DND-41 (cell line): ENCODE results near the gene GUCA2A.

ENCODE experiments used
- ATAC-seq: fragments of 200-7000 bp; cut with Tn5 transposase; 3 replicates; pipeline ENCODE4 v1.9.1; 2021; ENCODE audit warnings: low read depth; ENCODE audit not compliant: insufficient read depth
- DNase-seq: peaks from one replicate; pipeline ENCODE4 v3.0.0-alpha.2; 2020
- H2AFZ ChIP-seq: 2 replicates; pipeline ENCODE4 v1.6.0; 2012; ENCODE audit warnings: low read depth, low read length
- H3K27ac ChIP-seq: 2 replicates; pipeline ENCODE4 v1.5.1; 2012; ENCODE audit warnings: low read length, inconsistent platforms
- H3K27me3 ChIP-seq: fragments of 200-600 bp; sonication (generic); 2 replicates; pipeline ENCODE4 v1.6.0; 2012; ENCODE audit warnings: low read length, mild to moderate bottlenecking, inconsistent platforms; ENCODE audit not compliant: insufficient read depth, poor library complexity
- H3K36me3 ChIP-seq: 2 replicates; pipeline ENCODE4 v1.5.1; 2012; ENCODE audit warnings: low read length, inconsistent platforms; ENCODE audit not compliant: insufficient read depth
- H3K4me1 ChIP-seq: 2 replicates; pipeline ENCODE4 v1.5.1; 2012; ENCODE audit warnings: mild to moderate bottlenecking, low read length; ENCODE audit not compliant: insufficient read depth
- H3K4me2 ChIP-seq: 2 replicates; pipeline ENCODE4 v1.6.0; 2012; ENCODE audit warnings: mild to moderate bottlenecking, moderate library complexity, low read length, inconsistent platforms; ENCODE audit not compliant: insufficient read depth
- H3K4me3 ChIP-seq, 2 experiments: fragments of 200-600 bp in 1 of 2; shearing (Covaris generic) in 1 of 2; 2 replicates each; pipeline ENCODE4 v1.5.1; 2012 to 2016; ENCODE audit warnings: inconsistent platforms in 2 of 2, low read length in 2 of 2, mild to moderate bottlenecking in 2 of 2, low read depth in 1 of 2, moderate library complexity in 1 of 2
- H3K79me2 ChIP-seq: 2 replicates; pipeline ENCODE4 v1.6.0; 2012; ENCODE audit warnings: low read length, inconsistent platforms; ENCODE audit not compliant: insufficient read depth
- H3K9ac ChIP-seq: 2 replicates; pipeline ENCODE4 v1.6.0; 2012; ENCODE audit warnings: low read depth, mild to moderate bottlenecking, inconsistent platforms, low read length, moderate library complexity
- H3K9me3 ChIP-seq: 2 replicates; pipeline ENCODE4 v1.5.1; 2012; ENCODE audit warnings: low read length, moderate library complexity, mild to moderate bottlenecking, inconsistent platforms; ENCODE audit not compliant: insufficient read depth, severe bottlenecking
- H4K20me1 ChIP-seq: 2 replicates; pipeline ENCODE4 v1.6.0; 2012; ENCODE audit warnings: low read length; ENCODE audit not compliant: insufficient read depth
- CTCF ChIP-seq: IDR thresholded peaks from 2 replicates; pipeline ENCODE4 v1.5.1; 2012; ENCODE audit warnings: borderline replicate concordance, low read length, moderate library complexity, mild to moderate bottlenecking; ENCODE audit not compliant: poor library complexity, severe bottlenecking; ENCODE audit errors: extremely low read depth
- EZH2 ChIP-seq: IDR thresholded peaks from 3 replicates; pipeline ENCODE4 v1.6.1; 2012; ENCODE audit warnings: borderline replicate concordance, low read depth, mild to moderate bottlenecking, moderate library complexity, low read length, inconsistent platforms; ENCODE audit not compliant: severe bottlenecking

Gene GUCA2A

GRCh38 chr1:42163114-42163513 is 1.4 kb downstream of the GUCA2A start:
- H3K9ac ChIP-seq, result no peak overlapping the region
- H3K4me2 ChIP-seq, result no peak overlapping the region
- no peak overlapping the region for H3K4me3 ChIP-seq
- H2AFZ ChIP-seq, result no peak overlapping the region
- TF ChIP-seq CTCF (no peak), EZH2 (no peak)
- H3K27ac ChIP-seq, result no peak overlapping the region
- H3K79me2 ChIP-seq, result no peaks in the 10 kb centered on the region
- H3K4me1 ChIP-seq, result peaks cover 1% of the 10 kb centered on the region
- no peaks in the 10 kb centered on the region; the same call in 1 of the 2 replicates for H4K20me1 ChIP-seq
- DNase-seq (no peak), ATAC-seq (no peak)
- no peaks in the 10 kb centered on the region for H3K27me3 ChIP-seq
- H3K36me3 ChIP-seq, result no peaks in the 10 kb centered on the region
- peaks cover 10% of the 10 kb centered on the region for H3K9me3 ChIP-seq

DNA sequence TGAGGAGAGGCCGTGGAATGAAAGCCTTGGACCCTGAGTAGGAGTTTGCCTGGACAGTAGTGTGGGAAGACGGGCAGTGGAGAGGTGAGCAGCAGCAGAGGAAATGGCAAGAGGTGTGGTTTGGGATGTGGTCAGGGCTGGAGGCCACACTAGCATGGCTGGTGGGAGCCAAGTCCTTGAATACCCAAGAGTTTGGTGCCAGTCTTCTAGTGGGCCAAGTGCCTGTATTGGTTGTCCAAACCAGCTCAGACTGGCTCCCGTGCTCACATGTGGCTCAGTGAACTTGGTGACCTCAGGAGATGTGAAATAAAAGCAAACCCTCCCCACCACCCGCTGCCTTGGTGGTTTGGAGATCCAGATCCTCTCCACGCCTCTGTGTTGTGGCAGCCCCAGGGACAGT is 2.4 kb downstream of the GUCA2A start:
- no peak for DNase-seq
- H3K9ac ChIP-seq, result no peak overlapping the region
- TF ChIP-seq CTCF, result no peak
- TF ChIP-seq EZH2, result no peak
- H3K36me3 ChIP-seq, result no peaks in the 10 kb centered on the region
- no peak overlapping the region for H3K4me3 ChIP-seq
- H3K4me2 ChIP-seq, result no peak overlapping the region
- H4K20me1 ChIP-seq, result no peaks in the 10 kb centered on the region; the same call in 1 of the 2 replicates
- H2AFZ ChIP-seq, result no peak overlapping the region
- ATAC-seq, result no peak
- no peaks in the 10 kb centered on the region for H3K79me2 ChIP-seq
- peaks cover 11% of the 10 kb centered on the region for H3K4me1 ChIP-seq
- no peak overlapping the region for H3K27ac ChIP-seq
- H3K9me3 ChIP-seq, result peaks cover 10% of the 10 kb centered on the region
- H3K27me3 ChIP-seq, result no peaks in the 10 kb centered on the region

DNA sequence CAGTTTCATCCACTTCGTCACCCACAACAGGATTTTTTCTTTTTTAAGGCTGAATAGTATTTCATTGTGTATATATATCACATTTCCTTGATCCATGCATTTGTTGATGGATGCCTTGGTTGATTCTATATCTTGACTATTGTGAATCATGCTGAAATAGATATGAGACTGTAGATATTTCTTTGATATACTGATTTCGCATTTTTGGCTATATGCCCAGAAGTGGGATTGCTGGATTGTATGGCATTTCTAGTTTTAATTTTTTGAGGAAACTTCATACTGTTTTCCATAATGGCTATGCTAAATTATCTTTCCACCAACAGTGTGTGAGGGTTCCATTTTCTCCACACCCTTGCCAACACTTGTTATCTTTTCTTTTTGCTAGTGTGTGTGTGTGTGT is 6.4 kb downstream of the GUCA2A start:
- Histone ChIP-seq H3K9me3 (peaks cover 10% of the 10 kb centered on the region), H2AFZ (peak overlapping the region; percentile 21; the same call in 1 of the 2 replicates), H3K9ac (no peak overlapping the region), H3K4me2 (no peak overlapping the region), H3K4me1 (peaks cover 14% of the 10 kb centered on the region), H3K4me3 (no peak overlapping the region), H3K79me2 (no peaks in the 10 kb centered on the region), H3K36me3 (no peaks in the 10 kb centered on the region), H3K27ac (peak overlapping the region; percentile 55; the same call in 1 of the 2 replicates), H3K27me3 (no peaks in the 10 kb centered on the region), H4K20me1 (no peaks in the 10 kb centered on the region; the same call in 1 of the 2 replicates)
- no peak for ATAC-seq
- no peak for DNase-seq
- no peak for TF ChIP-seq EZH2
- no peak for TF ChIP-seq CTCF

- Histone ChIP-seq H3K27me3 (no peaks in the 10 kb centered on the region), H3K27ac (peak overlapping the region; percentile 55), H3K9me3 (peaks cover 10% of the 10 kb centered on the region), H3K4me1 (peaks cover 14% of the 10 kb centered on the region), H3K9ac (no peak overlapping the region), H2AFZ (peak overlapping the region; percentile 21), H3K4me3 (no peak overlapping the region), H3K36me3 (no peaks in the 10 kb centered on the region), H4K20me1 (no peaks in the 10 kb centered on the region; the same call in 1 of the 2 replicates), H3K79me2 (no peaks in the 10 kb centered on the region), H3K4me2 (peak overlapping the region; percentile 18; the same call in 1 of the 2 replicates)
- TF ChIP-seq EZH2 (no peak), CTCF (peak; percentile 81)
- DNase-seq, result peak; percentile 72
- ATAC-seq, result peak; percentile 92
Measured at GRCh38 chr1:42157667-42158066, 6.9 kb downstream of the GUCA2A start.
